Activated CD8-positive, alpha-beta memory T cell treated with anti-CD3 and anti-CD28 coated beads, Interleukin-2, amount 10 ng/mL, durations not matched to agents 7 days and 5 days (primary cell): ENCODE data around the gene RAP1A. TPM values are rescaled to one million over a fixed set of nuclear protein-coding genes. Genes with fewer than 3 reads are reported as not detected.

Source experiments
- ATAC-seq: fragments of 150-1000 bp; cut with Tn5 transposase; one replicate; pipeline ENCODE4 v1.10.0; 2021; ENCODE audit warnings: moderate library complexity
- CTCF ChIA-PET: fragments of 350-600 bp; sonication (Branson Sonifier 250); formaldehyde crosslinking; loops from one replicate; lab custom pipeline; 2021; ENCODE audit warnings: antibody characterized with exemption; lab: Charles Lee
- DNase-seq: peaks from one replicate; pipeline ENCODE4 v3.0.0-alpha.2; 2020
- H3K27ac Mint-ChIP-seq: one replicate; pipeline ENCODE4 v1.8.0; 2021; ENCODE audit warnings: mild to moderate bottlenecking, mixed read lengths
- H3K27me3 Mint-ChIP-seq: one replicate; pipeline ENCODE4 v1.8.0; 2021; ENCODE audit warnings: mixed read lengths
- H3K36me3 Mint-ChIP-seq: one replicate; pipeline ENCODE4 v1.8.0; 2021; ENCODE audit warnings: mild to moderate bottlenecking, mixed read lengths
- H3K4me1 Mint-ChIP-seq: one replicate; pipeline ENCODE4 v1.8.0; 2021; ENCODE audit warnings: mixed read lengths
- H3K4me3 Mint-ChIP-seq: one replicate; pipeline ENCODE4 v1.8.0; 2021; ENCODE audit warnings: mild to moderate bottlenecking, moderate library complexity, mixed read lengths
- H3K9me3 Mint-ChIP-seq: one replicate; pipeline ENCODE4 v1.8.0; 2022; ENCODE audit warnings: low read depth, mixed read lengths
- total RNA-seq, 2 experiments: library from RNA; stranded (reverse); gene quantifications; one replicate each; pipeline ENCODE4 v1.2.3, GENCODE V29; 2021

The RAP1A gene
- total RNA-seq, 2 experiments from 2014 or later: 161 to 224 TPM

GRCh38 chr1:111587509-111588174 is 31.9 kb upstream of the RAP1A start:
- no peak for DNase-seq
- CTCF ChIA-PET: interaction anchor here (0.6 to 2.0 kb wide), 8 partner anchors 11 to 167 kb away, joined by 3 to 8 read pairs (median 3); no protein-coding TSS in a partner anchor
- H3K36me3 Mint-ChIP-seq: peaks cover 2% of the 10 kb centered on the region
- no peaks in the 10 kb centered on the region for H3K27me3 Mint-ChIP-seq
- H3K4me3 Mint-ChIP-seq: no peak overlapping the region
- H3K9me3 Mint-ChIP-seq: no peaks in the 10 kb centered on the region
- no peak overlapping the region for H3K27ac Mint-ChIP-seq
- ATAC-seq: no peak
- peaks cover 29% of the 10 kb centered on the region for H3K4me1 Mint-ChIP-seq

GRCh38 chr1:111591937-111592336 is 27.7 kb upstream of the RAP1A start:
- DNase-seq: no peak
- Mint-ChIP-seq H3K36me3 (peaks cover 2% of the 10 kb centered on the region), H3K4me1 (peaks cover 67% of the 10 kb centered on the region), H3K27ac (peak overlapping the region; percentile 96), H3K9me3 (no peaks in the 10 kb centered on the region), H3K27me3 (no peaks in the 10 kb centered on the region), H3K4me3 (no peak overlapping the region)
- CTCF ChIA-PET: interaction anchor here (1.0 to 6.3 kb wide), 12 partner anchors 9 to 165 kb away, joined by 3 to 52 read pairs (median 5); partner anchors contain the start of gene RAP1A
- no peak for ATAC-seq

DNA sequence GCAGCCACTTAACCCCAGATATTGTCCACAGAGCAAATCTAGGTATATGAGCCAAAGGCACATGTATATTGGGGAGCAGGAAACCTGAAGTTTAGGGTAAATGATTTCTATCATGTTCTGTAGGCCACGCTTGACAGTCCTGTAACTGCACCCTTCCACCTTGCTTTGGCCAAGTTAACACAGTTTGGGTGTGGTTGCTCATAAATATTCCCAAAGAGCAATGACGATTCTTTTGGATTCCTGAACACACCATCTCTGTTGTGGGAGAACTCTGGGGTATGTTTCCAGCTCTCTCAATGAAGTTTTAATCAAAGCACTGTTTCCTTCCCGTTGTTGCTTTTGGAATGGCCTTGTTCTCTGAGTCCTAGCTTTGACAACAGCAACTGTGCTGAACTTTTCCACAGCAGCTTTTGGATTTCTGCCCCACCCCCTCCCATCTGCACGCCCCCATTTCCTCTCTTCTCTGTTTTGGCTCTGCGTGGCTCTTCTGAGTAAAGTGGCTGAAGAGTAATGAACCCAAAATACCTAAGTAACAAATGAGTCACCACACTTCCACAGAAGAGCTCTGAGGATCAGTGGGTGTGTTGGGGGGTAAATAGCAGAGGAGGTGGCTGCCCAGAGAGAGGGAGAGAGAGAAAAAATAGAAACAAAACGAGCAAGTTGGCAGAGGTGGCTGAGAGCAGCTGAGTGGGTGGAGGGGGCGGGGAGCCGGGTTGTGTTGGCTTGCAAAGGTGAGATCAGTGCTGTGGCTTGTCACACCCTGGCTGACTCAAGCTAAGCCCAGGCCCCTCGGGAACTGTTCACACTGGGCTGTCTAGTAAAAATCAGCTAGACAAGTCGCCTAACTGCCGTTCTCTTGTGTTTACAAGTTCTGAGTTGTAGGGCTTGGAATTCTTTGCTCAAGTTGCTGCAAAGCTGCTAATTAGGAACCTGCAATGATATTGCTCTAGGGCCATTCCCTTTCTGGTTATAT is 26.9 kb upstream of the RAP1A start:
- CTCF ChIA-PET: interaction anchor here (0.6 to 6.3 kb wide), 18 partner anchors 11 to 377 kb away, joined by 3 to 52 read pairs (median 5); partner anchors contain the start of genes INKA2 and RAP1A
- ATAC-seq: peak; percentile 94
- peak overlapping the region; percentile 58 for H3K4me3 Mint-ChIP-seq

GRCh38 chr1:111593403-111594305 is 25.9 kb upstream of the RAP1A start:
- Mint-ChIP-seq H3K27me3 (no peaks in the 10 kb centered on the region), H3K27ac (peak overlapping the region; percentile 96), H3K4me3 (peak overlapping the region; percentile 58), H3K36me3 (peaks cover 2% of the 10 kb centered on the region), H3K9me3 (no peaks in the 10 kb centered on the region), H3K4me1 (peaks cover 85% of the 10 kb centered on the region)
- ATAC-seq: no peak
- CTCF ChIA-PET: interaction anchor here (0.6 to 6.3 kb wide), 15 partner anchors 11 to 378 kb away, joined by 3 to 52 read pairs (median 5); partner anchors contain the start of genes INKA2 and RAP1A
- no peak for DNase-seq

More for the DNA sequence above, 26.9 kb upstream of the RAP1A start:
- peaks cover 2% of the 10 kb centered on the region for H3K36me3 Mint-ChIP-seq
- no peaks in the 10 kb centered on the region for H3K9me3 Mint-ChIP-seq
- DNase-seq: peak; percentile 98
- H3K27me3 Mint-ChIP-seq: no peaks in the 10 kb centered on the region
- H3K27ac Mint-ChIP-seq: peak overlapping the region; percentile 96
- H3K4me1 Mint-ChIP-seq: peaks cover 75% of the 10 kb centered on the region

DNA sequence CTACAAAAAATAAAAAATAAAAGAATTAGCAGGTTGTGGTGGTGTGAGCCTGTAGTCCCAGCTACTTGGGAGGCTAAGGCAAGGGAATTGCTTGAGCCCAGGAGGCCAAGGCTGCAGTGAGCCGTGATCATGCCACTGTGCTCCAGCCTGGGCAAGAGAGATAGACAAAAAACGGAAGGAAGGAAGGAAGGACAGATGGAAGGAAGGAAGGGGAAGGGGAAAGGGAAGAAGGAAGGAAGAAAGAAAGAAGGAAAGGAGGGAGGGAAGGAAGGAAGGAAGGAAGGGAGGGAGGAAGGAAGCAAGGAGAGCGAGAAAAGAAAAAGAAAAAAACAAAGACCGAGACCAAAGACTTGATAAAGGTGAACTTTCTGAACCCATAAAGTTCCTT is 25.3 kb upstream of the RAP1A start:
- Mint-ChIP-seq H3K27ac (peak overlapping the region; percentile 96), H3K36me3 (peaks cover 2% of the 10 kb centered on the region), H3K9me3 (no peaks in the 10 kb centered on the region), H3K4me3 (peak overlapping the region; percentile 53), H3K4me1 (peaks cover 91% of the 10 kb centered on the region), H3K27me3 (no peaks in the 10 kb centered on the region)
- ATAC-seq: no peak
- CTCF ChIA-PET: interaction anchor here (1.7 to 6.3 kb wide), 6 partner anchors 10 to 86 kb away, joined by 6 to 52 read pairs (median 20); partner anchors contain the start of gene RAP1A
- DNase-seq: no peak

- Mint-ChIP-seq H3K36me3 (peaks cover 6% of the 10 kb centered on the region), H3K9me3 (no peaks in the 10 kb centered on the region), H3K4me1 (peaks cover 97% of the 10 kb centered on the region), H3K27me3 (no peaks in the 10 kb centered on the region), H3K4me3 (no peak overlapping the region), H3K27ac (peak overlapping the region; percentile 96)
- CTCF ChIA-PET: interaction anchor here (0.8 to 6.3 kb wide), 8 partner anchors 9 to 88 kb away, joined by 3 to 52 read pairs (median 4); partner anchors contain the start of gene RAP1A
- no peak for DNase-seq
- no peak for ATAC-seq
Measured at GRCh38 chr1:111595807-111596206, 23.8 kb upstream of the RAP1A start.

GRCh38 chr1:111596499-111596898 is 23.1 kb upstream of the RAP1A start:
- peaks cover 98% of the 10 kb centered on the region for H3K4me1 Mint-ChIP-seq
- CTCF ChIA-PET: interaction anchor here (0.8 to 4.5 kb wide), 4 partner anchors 15 to 89 kb away, joined by 3 to 50 read pairs (median 6); partner anchors contain the start of gene RAP1A
- no peak overlapping the region for H3K4me3 Mint-ChIP-seq
- no peak for ATAC-seq
- peaks cover 6% of the 10 kb centered on the region for H3K36me3 Mint-ChIP-seq
- H3K27me3 Mint-ChIP-seq: no peaks in the 10 kb centered on the region
- H3K9me3 Mint-ChIP-seq: no peaks in the 10 kb centered on the region
- peak; percentile 79 for DNase-seq
- H3K27ac Mint-ChIP-seq: peak overlapping the region; percentile 96

DNA sequence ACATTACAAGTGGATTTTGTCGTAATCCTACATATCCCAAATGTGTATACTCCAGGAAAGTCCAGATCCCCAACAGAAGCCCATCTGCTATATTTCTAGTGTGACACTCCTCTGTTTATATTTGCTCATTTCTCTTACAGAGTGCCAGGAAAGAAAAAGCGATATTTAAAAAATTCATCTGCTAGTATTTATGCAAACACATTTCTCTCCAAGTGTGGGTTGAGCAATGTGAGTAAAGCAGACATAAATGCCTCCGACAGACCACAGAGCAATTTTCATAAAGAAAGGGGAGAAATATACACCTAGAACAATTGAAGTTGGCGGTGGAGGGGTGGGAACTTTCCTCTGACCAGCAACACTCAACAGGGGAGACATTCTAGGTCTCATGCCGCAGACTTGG is 22.2 kb upstream of the RAP1A start:
- CTCF ChIA-PET: interaction anchor here (7.4 to 9.6 kb wide), 2 partner anchors 22 to 89 kb away, joined by 71 to 102 read pairs; partner anchors contain the start of gene RAP1A
- ATAC-seq (no peak), DNase-seq (no peak)
- H3K27ac Mint-ChIP-seq: peak overlapping the region; percentile 96
- no peaks in the 10 kb centered on the region for H3K27me3 Mint-ChIP-seq
- H3K4me3 Mint-ChIP-seq: peak overlapping the region; percentile 31
- H3K4me1 Mint-ChIP-seq: peaks cover 98% of the 10 kb centered on the region
- no peaks in the 10 kb centered on the region for H3K9me3 Mint-ChIP-seq
- H3K36me3 Mint-ChIP-seq: peaks cover 6% of the 10 kb centered on the region

- Mint-ChIP-seq H3K27ac (peak overlapping the region; percentile 96), H3K9me3 (no peaks in the 10 kb centered on the region), H3K27me3 (no peaks in the 10 kb centered on the region), H3K4me1 (peaks cover 99% of the 10 kb centered on the region), H3K36me3 (peaks cover 6% of the 10 kb centered on the region), H3K4me3 (peak overlapping the region; percentile 65)
- CTCF ChIA-PET: interaction anchor here (1.1 to 9.6 kb wide), 3 partner anchors 21 to 90 kb away, joined by 3 to 102 read pairs (median 71); partner anchors contain the start of gene RAP1A
- peak; percentile 73 for DNase-seq
- ATAC-seq: peak; percentile 48
Measured at GRCh38 chr1:111598544-111598943, 21.0 kb upstream of the RAP1A start.

- H3K4me3 Mint-ChIP-seq: peak overlapping the region; percentile 21
- H3K9me3 Mint-ChIP-seq: no peaks in the 10 kb centered on the region
- CTCF ChIA-PET: interaction anchor here (0.9 to 9.6 kb wide), 8 partner anchors 9 to 155 kb away, joined by 3 to 102 read pairs (median 4); partner anchors contain the start of gene RAP1A
- no peak for ATAC-seq
- H3K4me1 Mint-ChIP-seq: peaks cover 99% of the 10 kb centered on the region
- DNase-seq: no peak
- H3K36me3 Mint-ChIP-seq: peaks cover 8% of the 10 kb centered on the region
- H3K27ac Mint-ChIP-seq: peak overlapping the region; percentile 96
- H3K27me3 Mint-ChIP-seq: no peaks in the 10 kb centered on the region
Measured at GRCh38 chr1:111599781-111600693, 19.6 kb upstream of the RAP1A start.

GRCh38 chr1:111600886-111601386 is 18.7 kb upstream of the RAP1A start:
- ATAC-seq: peak; percentile 35
- Mint-ChIP-seq H3K9me3 (no peaks in the 10 kb centered on the region), H3K4me3 (peak overlapping the region; percentile 46)

More at GRCh38 chr1:111600886-111601386, 18.7 kb upstream of the RAP1A start:
- Mint-ChIP-seq H3K4me1 (peaks cover 99% of the 10 kb centered on the region), H3K36me3 (peaks cover 9% of the 10 kb centered on the region), H3K27me3 (no peaks in the 10 kb centered on the region), H3K27ac (peak overlapping the region; percentile 96)
- CTCF ChIA-PET: interaction anchor here (0.9 to 9.6 kb wide), 8 partner anchors 9 to 154 kb away, joined by 3 to 102 read pairs (median 4); partner anchors contain the start of gene RAP1A
- DNase-seq: peak; percentile 72
